Breast epithelium (tissue), 4 donors: Measurements from ENCODE around the gene FAM181A. TPM values are rescaled to one million over a fixed set of nuclear protein-coding genes. Genes with fewer than 3 reads are reported as not detected.

ENCODE experiments used
- DNase-seq, 2 donors: peaks; one replicate each; pipeline ENCODE4 v3.0.0-alpha.2; 2019; ENCODE audit warnings: low spot score in 2 of 2
- H3K27ac ChIP-seq, 2 donors: fragments of 200-600 bp; sonication (generic) in 1 of 2; one replicate each; pipeline ENCODE4 v1.5.1; 2016 to 2019; ENCODE audit warnings: mild to moderate bottlenecking in 1 of 2
- H3K27me3 ChIP-seq, 2 donors: fragments of 200-600 bp; sonication (generic) in 1 of 2; one replicate each; pipeline versions ENCODE4 v1.5.1 to v1.6.0; 2017 to 2019; ENCODE audit warnings: control low read depth in 1 of 2, mild to moderate bottlenecking in 1 of 2
- H3K36me3 ChIP-seq: fragments of 200-600 bp; one replicate; pipeline ENCODE4 v1.5.1; 2019
- H3K4me1 ChIP-seq, 2 donors: fragments of 200-600 bp; sonication (generic); one replicate each; pipeline ENCODE4 v1.5.1; 2016 to 2019; ENCODE audit warnings: control low read depth in 1 of 2
- H3K4me3 ChIP-seq, 3 donors: fragments of 200-600 bp; sonication (generic); 1 replicate in 2 of 3; 2 replicates in 1 of 3; pipeline ENCODE4 v1.5.1; 2016 to 2019; ENCODE audit warnings: mild to moderate bottlenecking in 3 of 3, moderate library complexity in 2 of 3
- H3K9me3 ChIP-seq, 2 donors: fragments of 200-600 bp; sonication (generic) in 1 of 2; one replicate each; pipeline ENCODE4 v1.5.1; 2016 to 2019; ENCODE audit warnings: control low read depth in 1 of 2
- CTCF ChIP-seq, 3 donors: fragments of 450-650 bp; IDR thresholded peaks; one replicate each; pipeline ENCODE4 v1.5.1; 2016 to 2017; ENCODE audit warnings: antibody characterized with exemption in 3 of 3, mild to moderate bottlenecking in 3 of 3, moderate library complexity in 3 of 3
- POLR2A ChIP-seq: fragments of 450-650 bp; IDR thresholded peaks from one replicate; pipeline ENCODE4 v1.6.1; 2016; ENCODE audit warnings: antibody characterized with exemption, mild to moderate bottlenecking, moderate library complexity
- POLR2AphosphoS5 ChIP-seq, 3 donors: sonication (generic); formaldehyde crosslinking; IDR thresholded peaks; one replicate each; pipeline ENCODE4 v1.6.1; 2017; ENCODE audit warnings: antibody characterized with exemption in 3 of 3
- intact Hi-C: fragments of 100-400 bp; cut with DNase I; formaldehyde crosslinking; loops from one replicate; pipeline ENCODE4 v1.15.1; 2023; ENCODE audit warnings: low total_unique reads
- total RNA-seq, 3 donors: library from RNA; depleted of rRNA; stranded (reverse); fragments of >200 nt; gene quantifications; one replicate each; pipeline ENCODE4 v1.1.0, GENCODE V29; 2016

Gene FAM181A
- total RNA-seq, 3 donors from 2014 or later = not detected

DNA sequence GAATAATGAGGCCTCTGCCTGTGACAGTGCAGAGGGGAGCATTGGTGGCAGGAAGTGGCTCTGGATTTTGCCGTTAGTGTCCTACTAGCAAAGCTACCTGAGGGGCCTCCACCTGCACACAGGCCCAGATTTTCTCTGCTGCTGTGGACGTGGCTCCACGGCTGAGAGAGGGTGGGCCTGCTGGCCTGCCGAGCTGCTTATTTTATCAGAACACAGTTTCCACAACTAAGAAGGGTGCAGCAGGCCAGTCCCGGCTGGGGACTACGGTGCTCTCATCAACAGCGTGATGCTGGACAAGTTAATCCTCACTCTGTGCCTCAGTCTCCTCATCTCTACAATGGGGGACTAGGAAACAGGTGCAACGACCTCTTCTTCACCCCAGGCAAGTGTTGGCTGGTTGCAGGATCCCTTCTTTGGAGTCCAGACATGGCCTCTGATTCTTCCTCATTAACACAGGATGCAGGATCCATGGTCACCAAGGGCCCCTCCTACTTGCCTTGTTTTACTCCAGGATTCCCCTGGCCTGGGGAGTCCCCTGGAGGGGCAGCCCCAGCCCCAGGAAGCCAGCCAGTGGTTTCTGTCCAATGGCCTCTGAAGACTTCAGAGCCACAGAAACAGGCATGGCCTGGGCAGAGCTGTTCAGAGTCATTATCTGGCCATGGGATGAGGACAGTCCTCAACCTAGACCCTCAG lies 3.3 kb downstream of the FAM181A start:
- TF ChIP-seq CTCF (IDR thresholded peaks at IDR 0.05) = no peak
- no peak overlapping the region for H3K4me3 ChIP-seq
- intact Hi-C loops = no loop called here
- H3K27ac ChIP-seq = no peak overlapping the region
- H3K9me3 ChIP-seq = no peaks in the 10 kb centered on the region
- H3K27me3 ChIP-seq = no peaks in the 10 kb centered on the region
- H3K4me1 ChIP-seq = no peaks in the 10 kb centered on the region
- DNase-seq = no peak
- no peaks in the 10 kb centered on the region for H3K36me3 ChIP-seq

- H3K27ac ChIP-seq = no peak overlapping the region
- no peaks in the 10 kb centered on the region for H3K9me3 ChIP-seq
- no peak for TF ChIP-seq POLR2A
- TF ChIP-seq POLR2AphosphoS5 (IDR thresholded peaks at IDR 0.05) = no peak
- TF ChIP-seq CTCF (IDR thresholded peaks at IDR 0.05) = no peak
- DNase-seq = no peak
- no peaks in the 10 kb centered on the region for H3K4me1 ChIP-seq
- intact Hi-C loops = no loop called here
- H3K36me3 ChIP-seq = no peaks in the 10 kb centered on the region
- H3K27me3 ChIP-seq = no peaks in the 10 kb centered on the region
- H3K4me3 ChIP-seq = no peak overlapping the region
Measured at GRCh38 chr14:93930989-93931307, 3.8 kb downstream of the FAM181A start.

GRCh38 chr14:93932642-93933041 lies 5.5 kb downstream of the FAM181A start:
- TF ChIP-seq POLR2AphosphoS5 (IDR thresholded peaks at IDR 0.05) (no peak), POLR2A (no peak), CTCF (IDR thresholded peaks at IDR 0.05) (no peak)
- intact Hi-C loops = no loop called here

GRCh38 chr14:93935213-93935612 lies 8.1 kb downstream of the FAM181A start:
- no peak for TF ChIP-seq POLR2A
- TF ChIP-seq CTCF (IDR thresholded peaks at IDR 0.05) = no peak
- TF ChIP-seq POLR2AphosphoS5 (IDR thresholded peaks at IDR 0.05) = no peak
- Histone ChIP-seq H3K27me3 (peaks cover 0 to 9% of the 10 kb centered on the region in 2 donors), H3K9me3 (no peaks in the 10 kb centered on the region), H3K36me3 (no peaks in the 10 kb centered on the region), H3K4me3 (no peak overlapping the region), H3K27ac (no peak overlapping the region), H3K4me1 (no peaks in the 10 kb centered on the region)
- intact Hi-C loops = no loop called here
- DNase-seq = no peak

More at GRCh38 chr14:93932642-93933041, 5.5 kb downstream of the FAM181A start:
- DNase-seq = no peak
- Histone ChIP-seq H3K9me3 (no peaks in the 10 kb centered on the region), H3K4me3 (no peak overlapping the region), H3K36me3 (no peaks in the 10 kb centered on the region), H3K4me1 (no peaks in the 10 kb centered on the region), H3K27ac (no peak overlapping the region), H3K27me3 (no peaks in the 10 kb centered on the region)

- peak overlapping the region in 1 of 2 donors; percentile 66 for H3K27ac ChIP-seq
- no peak for TF ChIP-seq POLR2A
- TF ChIP-seq POLR2AphosphoS5 (IDR thresholded peaks at IDR 0.05) = no peak
- peak in 1 of 3 donors; percentile 44 for TF ChIP-seq CTCF (IDR thresholded peaks at IDR 0.05)
- no peaks in the 10 kb centered on the region for H3K4me1 ChIP-seq
- no peak overlapping the region for H3K4me3 ChIP-seq
- intact Hi-C loops = no loop called here
- H3K36me3 ChIP-seq = no peaks in the 10 kb centered on the region
- DNase-seq = no peak
- peaks cover 0 to 9% of the 10 kb centered on the region in 2 donors for H3K27me3 ChIP-seq
- no peaks in the 10 kb centered on the region for H3K9me3 ChIP-seq
Measured at GRCh38 chr14:93936245-93936644, 9.1 kb downstream of the FAM181A start.
